Measurements from ENCODE around the gene TXNDC17.
"Not testable (repeated sequence)": the region's sequence is repeated elsewhere in the genome, so short reads cannot be mapped to it uniquely, and the experiment has no call there.

TXNDC17 gene

DNA sequence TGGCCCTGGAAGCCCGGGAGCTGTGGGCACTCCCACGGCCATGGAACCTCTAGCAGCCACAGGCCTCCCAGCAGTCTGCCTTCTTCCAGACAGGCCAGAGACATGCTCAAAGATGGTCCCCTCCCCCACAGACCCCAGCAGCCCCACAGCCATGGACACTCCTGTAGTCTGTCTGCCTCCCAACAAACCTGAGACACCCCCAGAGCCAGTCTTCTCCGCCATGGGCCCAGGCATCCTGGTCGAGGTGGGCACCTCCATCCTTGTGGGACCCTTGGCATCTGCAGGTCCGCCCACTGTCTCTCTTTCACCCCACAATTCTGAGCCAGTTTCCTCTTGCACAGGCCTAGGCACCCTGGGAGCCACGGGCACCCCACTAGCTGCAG is 3.4 kb upstream of the TXNDC17 start:
- no peak for DNase-seq

DNA sequence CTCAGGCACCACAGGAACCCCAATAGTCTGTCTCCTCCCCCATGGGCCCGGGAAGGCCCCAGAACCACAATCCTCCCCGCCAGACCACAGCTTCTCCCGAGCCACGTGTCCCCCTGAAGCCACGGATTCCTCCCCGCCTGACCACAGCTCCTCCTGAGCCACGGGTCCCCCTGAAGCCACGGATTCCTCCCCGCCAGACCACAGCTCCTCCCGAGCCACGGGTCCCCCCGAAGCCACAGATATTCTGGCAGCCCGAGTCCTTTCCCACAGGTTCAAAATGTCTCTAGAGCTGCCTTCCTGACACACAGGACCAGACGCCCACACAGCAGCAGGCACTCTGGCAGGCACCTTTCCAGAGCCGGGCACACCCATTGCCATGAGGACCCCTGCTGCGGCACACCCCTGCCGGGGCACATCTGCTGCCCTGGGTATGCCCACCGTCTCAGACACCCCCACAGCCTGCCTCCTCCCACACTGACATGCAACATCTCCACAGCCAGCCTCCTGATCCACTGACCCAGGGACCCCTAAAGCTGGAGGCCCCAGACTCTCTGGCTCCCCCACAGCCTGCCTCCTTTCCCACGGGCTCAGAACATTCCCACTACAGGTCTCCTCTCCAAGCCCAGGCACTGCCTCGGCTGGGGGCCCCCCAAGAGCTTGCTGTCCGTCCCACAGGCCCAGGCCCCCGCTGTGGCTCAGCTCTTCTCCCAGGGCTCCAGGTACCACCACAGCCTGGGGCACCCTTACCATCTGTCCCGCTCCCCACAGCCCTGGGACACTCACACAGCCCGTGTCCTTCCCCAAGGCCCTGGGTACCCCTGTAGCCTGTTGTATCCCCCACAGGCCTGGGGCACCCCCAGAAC is 2.6 kb upstream of the TXNDC17 start:
- DNase-seq: no peak

DNA sequence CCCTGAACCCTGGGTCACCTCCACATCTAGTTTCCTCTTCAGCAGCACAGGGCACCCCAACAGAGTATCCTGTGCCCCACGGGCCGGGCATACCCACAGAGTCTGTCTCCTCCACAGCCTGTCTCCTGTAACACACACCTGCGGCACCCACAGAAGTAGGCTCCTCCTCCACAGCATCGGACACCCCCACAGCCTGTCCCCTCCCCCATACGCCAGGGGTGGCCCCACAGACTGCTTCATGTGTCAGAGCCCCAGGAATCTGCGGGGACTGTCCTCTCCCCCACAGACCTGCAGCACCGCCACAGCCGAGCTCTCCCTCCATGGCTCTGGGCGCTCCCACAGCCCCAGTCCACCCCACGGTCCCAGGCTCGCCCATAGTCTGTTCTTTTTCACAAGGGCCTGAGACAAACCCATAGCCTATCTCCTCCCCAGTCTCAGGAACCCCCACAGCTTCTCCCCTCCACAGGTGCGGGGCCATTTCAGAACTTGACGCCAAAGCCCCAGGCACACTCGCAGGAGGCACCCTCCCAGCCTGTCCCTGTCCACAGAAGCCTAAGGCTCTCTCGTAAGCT is 1.8 kb upstream of the TXNDC17 start:
- DNase-seq: no peak

DNA sequence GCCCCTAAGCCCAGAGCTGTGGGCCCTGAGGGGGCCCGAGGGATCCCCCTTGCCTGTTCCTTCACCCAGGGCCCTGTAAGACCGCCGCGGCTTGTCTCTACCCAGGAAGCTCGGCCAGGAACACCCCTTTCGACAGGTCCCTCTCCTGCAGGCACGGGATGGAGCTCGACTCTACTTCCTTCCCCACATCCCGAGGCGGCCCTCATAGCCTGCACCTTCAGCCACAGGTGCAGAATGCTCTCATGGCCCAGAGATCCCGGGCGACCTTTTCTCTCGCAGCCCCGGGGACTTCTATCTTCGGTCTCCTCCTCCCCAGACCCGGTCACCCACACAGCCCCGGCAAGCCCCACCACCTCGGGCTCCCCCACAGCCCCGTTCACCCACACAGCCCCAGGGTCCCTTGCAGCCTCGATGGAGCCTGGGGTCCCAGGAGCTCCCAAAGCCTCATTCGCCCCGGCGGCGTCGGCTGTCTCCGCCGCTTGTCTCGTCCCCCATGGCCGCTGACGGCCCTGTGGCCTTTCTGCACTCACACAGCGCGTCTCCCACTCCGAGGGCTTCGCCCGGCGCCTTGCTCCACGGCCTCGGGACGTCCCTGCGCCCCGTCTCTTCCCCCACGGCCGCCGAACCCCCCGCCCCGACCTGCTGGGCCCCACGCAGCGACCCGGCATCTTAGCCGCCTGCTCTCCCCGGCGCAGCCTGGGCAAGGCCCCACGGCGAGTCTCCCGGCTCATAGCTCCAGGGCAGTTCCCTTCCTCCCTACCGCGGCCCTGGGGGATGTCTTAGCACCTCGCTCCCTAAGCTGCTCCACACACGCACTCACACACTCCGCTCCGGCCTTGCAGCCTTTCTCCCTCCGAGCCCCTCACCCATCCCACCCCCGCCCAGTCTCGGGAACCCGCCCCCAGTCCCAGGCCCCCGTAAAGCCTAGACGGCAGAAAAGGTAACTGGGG is 999 bp upstream of the TXNDC17 start:
- DNase-seq: peak; percentile 46

DNA sequence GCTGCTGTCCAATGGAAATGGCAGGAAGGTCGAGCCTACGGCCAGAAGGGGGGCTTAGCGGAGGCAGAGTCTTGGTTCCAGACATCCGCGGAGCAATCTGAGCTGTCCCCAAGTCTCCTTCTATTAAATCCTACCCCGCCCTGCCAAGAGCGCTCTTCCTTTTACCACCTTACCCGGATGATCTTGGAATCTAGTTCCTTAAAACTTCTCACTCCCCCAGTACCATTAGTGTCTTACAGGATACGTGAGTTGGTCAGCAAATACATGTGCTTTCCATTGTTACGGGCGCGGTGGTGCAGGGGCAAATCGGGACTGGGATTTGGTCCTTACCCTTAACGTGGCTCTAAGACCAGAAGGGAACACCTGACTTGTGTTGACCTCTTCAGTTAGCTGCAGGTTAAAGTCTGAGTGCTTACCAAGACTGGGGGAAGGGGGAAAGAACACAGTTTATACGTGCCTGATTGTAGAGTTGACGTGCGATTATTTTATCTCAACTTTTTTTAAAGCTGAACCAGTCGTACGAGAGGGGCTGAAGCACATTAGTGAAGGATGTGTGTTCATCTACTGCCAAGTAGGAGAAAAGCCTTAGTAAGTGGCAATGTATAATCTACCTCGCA is 495 bp downstream of the TXNDC17 start:
- no peak for DNase-seq

DNA sequence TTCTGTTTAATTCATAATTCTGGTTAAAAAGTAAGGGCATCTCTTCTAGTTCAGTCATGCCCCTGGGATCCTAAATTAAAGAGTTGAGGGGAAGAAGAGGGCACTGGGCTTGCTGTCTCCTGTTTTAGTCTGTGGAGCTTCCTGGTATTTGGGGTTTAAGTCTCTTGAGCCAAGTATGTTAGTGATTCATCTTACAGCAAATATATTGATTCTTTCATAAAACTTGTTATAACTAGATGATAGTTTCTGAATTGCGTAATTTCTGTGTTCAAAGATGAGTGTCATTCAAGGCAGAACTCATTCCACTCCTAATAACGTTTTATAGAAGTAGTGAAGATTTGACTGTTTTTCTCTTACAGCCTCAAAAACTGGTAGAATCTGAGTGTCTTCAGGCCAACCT is 1.7 kb downstream of the TXNDC17 start:
- DNase-seq: no peak

DNA sequence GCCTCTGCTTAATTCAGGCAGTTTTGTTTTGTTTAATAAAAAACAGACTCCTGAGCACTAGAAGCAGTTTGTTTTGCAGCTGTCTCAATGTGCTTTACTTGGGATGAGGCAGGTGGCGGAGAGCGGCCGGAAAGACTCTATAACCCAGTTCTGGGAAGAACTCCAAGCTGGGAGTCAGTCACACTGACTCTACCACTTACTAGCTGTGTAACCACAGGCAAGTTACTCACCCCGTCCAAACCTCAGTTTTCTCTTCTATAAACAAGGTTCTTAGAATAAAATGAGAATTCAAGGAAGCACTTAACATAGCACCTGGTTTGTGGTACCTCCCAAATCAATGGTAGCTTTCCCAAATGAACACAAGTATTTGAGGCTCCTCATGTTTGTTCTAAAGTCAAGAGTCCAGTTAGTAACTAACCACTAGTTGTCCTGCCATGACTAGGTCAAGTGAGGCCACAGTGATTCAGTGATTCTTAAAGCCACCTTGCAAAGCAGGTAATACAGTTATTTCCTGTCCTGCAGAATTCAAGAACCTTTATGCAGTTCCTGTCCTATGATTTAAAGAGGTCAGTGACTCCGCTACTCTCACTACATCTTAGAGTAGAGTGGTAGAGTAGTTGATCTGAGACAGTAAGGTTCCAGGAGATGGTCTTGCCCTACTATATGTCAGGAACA is 2.7 kb downstream of the TXNDC17 start:
- no peak for DNase-seq

DNA sequence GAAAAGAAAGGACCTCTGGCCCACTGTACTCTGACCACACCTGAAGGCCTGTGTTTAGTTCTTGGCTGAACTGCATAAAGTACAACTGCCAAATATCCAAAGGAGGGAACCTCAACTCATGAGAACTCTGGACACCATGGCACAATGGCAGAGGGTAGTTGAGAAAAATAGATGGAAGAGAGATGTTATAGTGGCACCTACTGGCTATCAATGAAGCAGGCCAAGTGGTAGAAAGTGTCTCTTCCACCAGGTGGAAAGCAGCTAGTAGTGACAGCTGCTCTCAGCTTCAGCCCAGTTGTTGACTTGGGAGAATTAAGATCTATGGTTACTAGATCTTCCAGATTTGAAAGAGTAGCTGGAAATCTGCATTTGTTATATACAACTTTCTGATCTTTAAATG is 7.3 kb downstream of the TXNDC17 start:
- DNase-seq: no peak

DNA sequence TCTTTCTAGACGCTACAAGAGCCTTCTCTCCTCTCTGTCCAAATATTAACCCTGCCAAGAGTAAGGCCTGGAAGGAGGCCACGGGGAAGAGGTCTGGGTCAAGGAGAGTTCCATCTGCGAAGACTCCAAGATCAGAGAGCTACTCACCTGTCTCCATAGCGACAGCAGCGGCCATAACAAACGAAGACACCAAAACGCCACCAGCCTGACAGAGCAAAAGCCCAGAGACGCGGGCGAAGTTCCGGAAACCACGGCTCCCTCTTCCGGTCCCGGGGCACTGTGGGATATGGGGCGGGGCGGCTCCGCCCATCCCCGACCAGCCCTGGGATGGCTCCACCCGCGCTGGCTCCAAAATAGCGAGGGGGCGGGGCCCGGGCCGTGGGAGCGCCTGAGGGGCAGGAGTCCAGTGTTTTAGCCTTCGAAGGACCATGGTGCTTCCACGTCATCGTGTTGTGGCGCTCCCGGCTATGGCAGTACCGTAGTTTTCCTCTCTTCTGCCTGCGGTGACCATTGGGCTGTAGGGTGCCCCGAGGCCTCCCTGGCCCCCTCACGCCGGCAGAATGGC is 10.6 kb downstream of the TXNDC17 start, which contains the start of the genes C17orf100 and MED31:
Gene C17orf100 (plus strand): TSS at position 409 of the 565 bp plus-strand sequence. CDS start 152 bp downstream, at position 561.
Gene MED31 (minus strand): TSS at position 252 of the 565 bp plus-strand sequence. CDS start 77 bp downstream, at position 175.
- DNase-seq: peak; percentile 94

DNA sequence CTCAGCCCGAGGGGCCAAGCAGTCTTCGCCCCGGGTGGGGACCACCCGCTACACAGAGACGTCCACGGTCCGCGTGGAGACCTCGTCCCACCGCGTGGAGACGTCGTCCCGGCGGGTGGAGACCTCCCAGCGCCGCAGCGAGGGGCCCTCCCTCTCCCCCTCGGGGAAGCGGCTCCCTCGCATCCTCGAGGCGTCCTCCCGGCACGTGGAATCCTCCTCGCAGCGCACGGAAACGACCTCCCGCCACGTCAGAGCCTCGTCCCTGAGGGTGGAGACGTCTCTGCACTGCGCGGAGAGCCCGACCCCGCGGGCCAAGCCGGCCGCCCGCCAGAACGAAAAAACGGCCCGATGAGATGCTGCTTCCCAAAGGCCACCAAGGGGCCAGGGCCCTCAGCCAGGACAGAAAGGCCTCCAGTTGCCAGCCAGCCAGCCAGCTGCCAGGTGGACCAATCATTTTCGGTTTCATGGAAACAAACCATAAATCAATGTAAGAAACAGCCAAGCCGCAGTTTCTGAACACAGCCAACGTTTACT is 11.1 kb downstream of the TXNDC17 start:
- peak; percentile 30 for DNase-seq

DNA sequence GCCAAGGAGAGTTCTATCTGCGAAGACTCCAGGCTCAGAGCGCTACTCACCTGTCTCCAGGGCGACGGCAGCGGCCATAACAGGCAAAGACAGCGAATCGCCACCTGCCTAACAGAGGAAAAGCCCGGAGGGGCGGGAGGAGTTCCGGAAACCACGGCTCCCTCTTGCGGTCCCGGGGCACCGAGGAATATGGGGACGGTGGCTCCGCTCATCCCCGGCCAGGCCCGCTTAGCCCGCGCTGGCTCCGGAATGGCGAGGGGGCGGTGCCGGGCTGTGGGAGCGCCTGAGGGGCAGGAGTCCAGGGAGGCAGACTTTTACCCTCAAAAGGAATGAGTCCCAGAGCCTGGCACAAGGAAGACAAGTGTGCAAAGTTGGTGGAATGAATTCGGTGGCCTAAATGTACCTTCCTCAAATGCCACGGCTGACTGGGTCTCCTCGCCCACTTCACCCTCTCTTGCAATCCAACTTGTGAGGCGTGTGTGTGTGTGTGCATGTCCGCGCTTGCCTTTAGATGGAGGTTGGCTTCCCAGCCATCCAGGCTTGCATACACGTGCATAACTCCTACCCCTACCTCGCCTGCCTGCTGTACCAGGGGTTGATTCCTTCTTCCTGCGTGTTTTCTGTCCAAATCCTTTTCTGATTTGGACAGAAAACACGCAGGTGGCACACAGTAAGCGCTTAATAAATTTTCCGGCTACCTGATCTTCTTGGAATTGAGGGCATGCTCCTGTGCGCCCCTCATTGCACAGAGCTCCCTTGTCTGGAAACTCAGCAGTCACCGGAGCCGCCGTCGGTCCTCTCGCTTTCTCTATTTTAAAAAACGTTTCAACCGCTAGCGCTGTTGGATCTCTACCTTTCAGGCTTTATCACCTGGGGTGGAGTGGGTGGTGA is 14.2 kb downstream of the TXNDC17 start:
- DNase-seq: no peak

DNA sequence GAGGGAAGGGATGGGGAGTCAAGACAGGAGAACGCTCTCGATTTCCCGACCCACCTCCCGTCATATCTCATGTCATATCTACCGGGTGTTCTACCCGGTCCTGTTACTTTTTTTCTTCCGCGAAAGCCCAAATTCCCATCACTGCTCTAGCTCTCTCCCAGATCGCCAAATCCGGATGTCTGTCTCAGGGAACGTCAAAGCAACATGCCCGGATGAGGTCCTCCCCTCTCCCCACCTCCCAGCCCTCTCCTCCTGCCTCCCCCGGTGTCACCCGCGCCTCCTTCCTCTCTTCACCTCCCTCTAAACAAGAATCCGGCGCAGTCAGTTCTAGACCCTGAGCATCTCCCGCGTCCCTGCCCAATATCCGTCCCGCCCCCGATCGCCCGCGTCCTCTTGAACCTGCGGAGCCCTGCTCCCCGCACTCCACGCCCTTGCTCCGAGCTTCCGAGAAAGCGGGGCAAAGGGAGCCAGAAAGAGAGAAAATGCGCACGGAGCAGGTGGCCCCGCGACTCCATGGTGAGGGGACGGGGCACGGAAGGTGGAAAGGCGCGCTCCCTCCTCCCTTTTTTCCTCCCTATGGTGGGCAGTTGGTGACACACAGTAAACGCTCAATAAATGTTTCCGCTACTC is 15.0 kb downstream of the TXNDC17 start:
- DNase-seq: not testable (repeated sequence)

DNA sequence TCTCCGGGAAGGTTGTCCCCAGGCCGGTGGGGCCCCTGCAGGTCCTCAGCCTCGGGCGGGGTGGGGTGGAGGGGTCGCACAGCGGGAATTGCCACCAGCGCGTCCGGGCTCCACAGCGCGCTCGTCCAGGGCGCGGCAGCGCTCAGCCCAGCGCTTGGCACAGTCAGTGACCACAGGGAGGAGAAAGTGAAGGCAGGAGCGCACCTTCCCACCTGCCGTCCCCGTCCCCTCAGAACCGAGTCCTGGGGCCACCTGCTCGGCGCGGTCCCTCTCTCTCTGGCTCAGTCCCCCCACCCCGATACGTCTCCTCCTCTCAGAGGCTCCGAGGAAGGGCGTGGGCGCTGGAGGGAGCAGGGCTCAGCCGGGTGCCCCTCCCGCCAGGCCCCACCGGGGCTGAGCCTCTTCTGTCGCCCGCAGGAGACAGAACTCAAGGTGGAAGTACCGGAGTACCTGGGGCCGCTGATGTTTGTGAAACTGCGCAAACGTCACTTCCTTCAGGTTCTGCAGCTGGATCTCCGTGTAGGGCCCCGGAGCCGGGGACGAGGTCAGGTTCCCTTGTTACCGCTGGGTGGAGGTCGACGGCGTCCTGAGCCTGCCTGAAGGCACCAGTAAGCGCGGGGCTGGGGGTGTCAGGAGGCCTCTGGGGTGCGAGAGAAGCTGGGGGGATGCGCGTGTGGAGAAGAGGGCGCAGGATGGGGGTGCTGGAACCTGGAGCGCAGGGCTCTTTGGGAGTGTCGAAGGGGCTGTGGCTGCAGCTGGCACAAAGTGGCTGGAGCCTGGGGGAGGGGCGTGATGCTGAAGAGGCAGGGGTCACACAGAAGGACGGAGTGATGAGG is 16.2 kb downstream of the TXNDC17 start:
- DNase-seq: not testable (repeated sequence)

DNA sequence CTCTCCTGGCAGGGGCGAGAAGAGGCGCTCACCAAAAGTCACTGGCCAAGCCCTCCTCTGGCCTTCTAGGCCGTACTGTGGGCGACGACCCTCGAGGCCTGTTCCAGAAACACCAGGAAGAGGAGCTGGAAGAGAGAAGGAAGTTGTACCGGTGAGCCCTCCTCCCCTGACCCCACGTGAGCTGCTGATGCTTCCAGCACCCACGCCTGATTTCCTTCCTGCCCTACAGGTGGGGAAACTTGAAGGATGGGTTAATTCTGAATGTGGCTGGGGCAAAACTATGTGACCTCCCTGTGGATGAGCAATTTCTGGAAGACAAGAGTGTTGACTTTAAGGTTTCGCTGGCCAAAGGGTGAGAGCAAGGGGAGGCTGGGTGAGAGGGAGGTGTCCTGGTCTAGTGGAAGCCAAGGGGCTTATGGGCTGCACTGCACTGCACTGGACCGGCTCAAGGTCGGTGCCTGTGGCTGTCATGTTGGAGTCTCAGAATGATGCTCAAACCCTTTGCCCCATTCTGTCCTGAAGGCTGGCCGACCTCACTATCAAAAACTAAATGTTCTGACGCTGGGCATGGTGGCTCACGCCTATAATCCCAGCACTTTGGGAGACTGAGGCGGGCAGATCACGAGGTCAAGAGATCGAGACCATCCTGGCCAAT is 16.9 kb downstream of the TXNDC17 start:
- DNase-seq: no peak

DNA sequence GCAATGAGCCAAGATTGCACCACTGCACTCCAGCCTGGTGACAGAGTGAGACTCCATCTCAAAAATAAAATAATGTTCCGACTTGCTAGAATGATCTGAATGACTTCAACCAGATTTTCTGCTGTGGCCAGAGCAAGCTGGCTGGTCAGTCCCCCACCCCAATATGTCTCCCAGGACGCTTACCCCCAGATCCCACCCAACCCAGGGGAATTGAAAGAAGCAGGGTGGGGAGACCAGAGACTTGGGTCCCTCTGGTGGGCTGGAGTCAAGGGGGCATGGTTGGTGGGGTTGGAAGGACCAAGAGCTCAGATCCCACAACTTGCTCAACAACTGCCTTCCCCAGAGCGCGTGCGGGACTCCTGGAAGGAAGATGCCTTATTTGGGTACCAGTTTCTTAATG is 17.6 kb downstream of the TXNDC17 start:
- DNase-seq: not testable (repeated sequence)

DNA sequence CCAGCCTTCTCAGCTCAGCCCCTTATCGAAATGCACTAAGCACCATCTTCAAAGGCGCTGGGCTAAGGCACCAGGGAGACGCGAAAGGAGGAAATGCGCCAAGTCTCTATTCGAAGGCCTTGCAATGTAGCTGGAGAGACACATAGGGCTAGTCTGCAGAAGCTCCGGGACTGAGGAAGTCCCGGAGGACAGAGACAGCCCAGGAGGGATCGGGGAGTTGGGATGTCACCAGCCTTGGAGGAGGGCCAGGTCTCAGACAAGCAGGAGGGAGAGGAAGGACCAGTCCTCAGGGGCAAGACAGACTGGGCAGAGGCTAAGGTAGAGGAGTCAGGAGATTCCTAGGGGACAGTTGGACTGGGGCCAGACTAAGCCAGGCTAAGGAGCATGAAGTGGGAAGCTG is 19.2 kb downstream of the TXNDC17 start:
- DNase-seq: no peak

DNA sequence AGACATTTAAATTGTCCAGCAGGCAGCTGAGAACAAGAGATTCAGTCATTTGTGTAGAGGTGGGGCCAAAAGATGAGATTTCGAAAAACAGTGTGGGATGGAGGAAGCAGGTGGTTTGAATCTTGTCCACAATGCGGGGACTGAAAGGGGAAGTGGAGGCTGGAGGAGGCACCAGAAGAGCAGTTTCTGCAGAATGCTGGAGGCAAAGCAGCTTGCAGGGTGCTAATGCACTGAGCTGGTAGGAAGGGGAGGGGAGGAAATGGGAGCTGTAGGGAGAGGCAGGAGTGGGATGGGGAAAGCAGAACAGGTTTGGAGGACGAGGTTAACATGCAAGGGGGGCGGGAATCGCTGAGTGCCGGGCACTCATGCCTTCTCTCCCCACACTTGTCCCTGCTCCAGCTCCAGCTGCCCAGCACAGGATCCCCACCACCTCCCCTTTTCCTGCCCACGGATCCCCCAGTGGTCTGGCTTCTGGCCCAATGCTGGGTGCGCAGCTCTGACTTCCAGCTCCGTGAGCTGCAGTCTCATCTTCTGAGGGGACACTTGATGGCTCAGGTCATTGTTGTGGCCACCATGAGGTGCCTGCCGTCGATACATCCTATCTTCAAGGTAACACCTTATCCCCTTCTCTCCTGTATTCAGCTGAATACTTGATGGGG is 20.1 kb downstream of the TXNDC17 start:
- DNase-seq: no peak

DNA sequence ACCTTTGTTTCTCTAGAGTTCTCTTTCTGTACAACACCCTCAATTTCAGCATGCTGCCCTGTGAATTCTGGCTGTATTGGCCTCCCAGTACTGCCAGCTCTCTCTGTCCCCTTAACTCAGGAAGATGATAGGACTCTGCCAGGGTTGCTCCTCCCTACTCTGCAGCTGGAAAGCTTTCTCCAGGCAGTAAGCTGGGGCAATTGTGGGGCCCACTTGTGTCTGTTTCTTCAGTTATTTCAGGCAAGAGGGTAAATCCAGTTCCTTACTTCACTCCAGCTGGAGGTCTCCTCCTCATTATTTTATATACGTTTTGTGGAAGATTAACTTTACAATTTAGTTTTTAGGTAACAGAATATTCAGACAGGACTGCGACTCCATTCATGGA is 20.6 kb downstream of the TXNDC17 start:
- DNase-seq: no peak
